Hepatocyte (in vitro differentiated cells): ENCODE data around the gene EFNA4. TPM values are rescaled to one million over a fixed set of nuclear protein-coding genes. Genes with fewer than 3 reads are reported as not detected.

Experiments
- DNase-seq: peaks from one replicate; pipeline ENCODE4 v3.0.0-alpha.2; 2016; ENCODE audit warnings: low spot score
- H2AFZ ChIP-seq: fragments of 200-600 bp; sonication (generic); 2 replicates; pipeline ENCODE4 v1.6.0; 2016; ENCODE audit warnings: antibody characterized with exemption, mild to moderate bottlenecking
- H3K27ac ChIP-seq: fragments of 200-600 bp; sonication (generic); 2 replicates; pipeline ENCODE4 v1.5.1; 2016; ENCODE audit warnings: mild to moderate bottlenecking
- H3K27me3 ChIP-seq: fragments of 200-600 bp; sonication (generic); 2 replicates; pipeline ENCODE4 v1.6.1; 2016
- H3K36me3 ChIP-seq: fragments of 200-600 bp; sonication (generic); replicated peaks from 2 replicates; pipeline ENCODE4 v1.5.1; 2016; ENCODE audit warnings: low read depth; ENCODE audit not compliant: insufficient read depth
- H3K4me1 ChIP-seq: fragments of 200-600 bp; sonication (generic); 2 replicates; pipeline ENCODE4 v1.5.1; 2016; ENCODE audit warnings: mild to moderate bottlenecking, moderate library complexity; ENCODE audit not compliant: insufficient read depth
- H3K4me2 ChIP-seq: fragments of 200-600 bp; sonication (generic); 2 replicates; pipeline ENCODE4 v1.6.0; 2016
- H3K4me3 ChIP-seq: fragments of 200-600 bp; sonication (generic); 2 replicates; pipeline ENCODE4 v1.5.1; 2016; ENCODE audit warnings: mild to moderate bottlenecking
- H3K79me2 ChIP-seq: fragments of 200-600 bp; sonication (generic); 2 replicates; pipeline ENCODE4 v1.6.0; 2017; ENCODE audit warnings: mild to moderate bottlenecking
- H3K9me2 ChIP-seq: fragments of 200-600 bp; sonication (generic); replicated peaks from 2 replicates; pipeline ENCODE4 v1.6.0; 2017; ENCODE audit warnings: mild to moderate bottlenecking; ENCODE audit not compliant: insufficient read depth
- H3K9me3 ChIP-seq: fragments of 200-600 bp; sonication (generic); 2 replicates; pipeline ENCODE4 v1.5.1; 2016; ENCODE audit warnings: low read depth, mild to moderate bottlenecking
- H4K20me1 ChIP-seq: fragments of 200-600 bp; sonication (generic); 2 replicates; pipeline ENCODE4 v1.6.0; 2016; ENCODE audit warnings: mild to moderate bottlenecking; ENCODE audit not compliant: insufficient read depth, poor library complexity, severe bottlenecking
- EZH2 ChIP-seq: fragments of 200-600 bp; sonication (generic); IDR thresholded peaks from 2 replicates; pipeline ENCODE4 v1.6.1; 2016; ENCODE audit warnings: antibody characterized with exemption, mild to moderate bottlenecking, borderline replicate concordance
- EZH2phosphoT487 ChIP-seq: fragments of 200-600 bp; sonication (generic); IDR thresholded peaks from one replicate; pipeline ENCODE4 v1.6.1; 2018; ENCODE audit warnings: antibody characterized with exemption, mild to moderate bottlenecking, low read depth, moderate library complexity; ENCODE audit not compliant: unreplicated experiment, severe bottlenecking
- WGBS: methylation state at CpG from one replicate; pipeline ENCODE4 v1.1.6; 2016; ENCODE audit warnings: low lambda C conversion rate; ENCODE audit errors: missing lambda C conversion rate; 5-methylcytosine and 5-hydroxymethylcytosine counted together
- polyA plus RNA-seq: library from polyadenylated mRNA; unstranded; fragments of >200 nt; fragmentation: Nextera tagmentation; extraction: Ambion mirVana; gene quantifications from 2 replicates; pipeline ENCODE4 v1.2.1, GENCODE V29; 2016
- total RNA-seq: library from RNA; depleted of rRNA; stranded (reverse); fragments of >200 nt; gene quantifications from 2 replicates; pipeline ENCODE4 v1.2.3, GENCODE V29; 2014
- TF ChIP-seq, protein P1 (sequence below): fragments of 200-600 bp; sonication (generic); IDR thresholded peaks from 2 replicates; pipeline ENCODE4 v1.5.1; 2016; ENCODE audit warnings: antibody characterized with exemption, mild to moderate bottlenecking; ENCODE audit not compliant: poor library complexity

EFNA4 gene
- total and polyA plus RNA-seq, 2 experiments from 2014 or later, result 18.1 to 20.5 TPM

DNA sequence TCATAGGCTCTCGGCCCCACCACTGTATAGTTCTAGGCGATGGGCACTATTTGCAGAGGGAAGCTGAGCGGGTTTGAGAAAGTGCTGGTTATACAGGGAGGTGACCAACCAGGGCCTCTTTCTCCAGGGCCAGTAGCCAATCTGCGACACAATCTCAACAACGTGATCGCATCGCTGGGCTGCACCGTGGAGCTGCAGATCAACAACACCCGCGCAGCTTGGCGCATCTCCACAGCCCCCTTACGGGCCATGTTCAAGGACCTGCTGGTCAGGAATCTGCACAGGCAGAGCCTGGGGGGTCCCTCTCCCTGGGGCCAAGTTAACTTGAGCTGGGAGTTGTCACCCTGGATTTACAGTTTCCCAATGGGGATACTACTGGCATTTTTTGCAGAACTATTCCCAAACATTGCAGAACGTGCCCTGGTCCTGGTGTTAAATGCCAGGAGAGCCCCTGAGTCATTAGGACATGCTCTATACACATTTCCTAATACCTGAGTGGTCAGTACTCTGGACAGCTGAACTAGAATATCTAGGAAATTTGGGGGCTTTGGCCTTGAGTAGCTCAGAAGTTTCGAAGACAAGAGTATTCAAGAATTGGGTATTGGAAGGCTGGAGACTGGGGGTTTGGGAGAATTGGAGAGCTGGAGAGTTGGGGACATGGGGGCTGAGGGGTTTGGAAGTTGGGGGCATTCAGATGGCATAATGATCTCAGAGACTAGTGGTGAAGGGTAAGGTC, 23.0 kb upstream of the EFNA4 start:
- no peak overlapping the region for H3K4me3 ChIP-seq
- no peaks in the 10 kb centered on the region for H3K9me2 ChIP-seq
- no peak for DNase-seq
- no peak overlapping the region for H2AFZ ChIP-seq
- H3K4me1 ChIP-seq, result peaks cover 5% of the 10 kb centered on the region
- no peaks in the 10 kb centered on the region for H3K27me3 ChIP-seq
- H4K20me1 ChIP-seq, result no peaks in the 10 kb centered on the region
- WGBS, result 92% methylated on average over 14 of the region's 14 CpGs
- no peaks in the 10 kb centered on the region for H3K36me3 ChIP-seq
- TF ChIP-seq, protein P1, sequence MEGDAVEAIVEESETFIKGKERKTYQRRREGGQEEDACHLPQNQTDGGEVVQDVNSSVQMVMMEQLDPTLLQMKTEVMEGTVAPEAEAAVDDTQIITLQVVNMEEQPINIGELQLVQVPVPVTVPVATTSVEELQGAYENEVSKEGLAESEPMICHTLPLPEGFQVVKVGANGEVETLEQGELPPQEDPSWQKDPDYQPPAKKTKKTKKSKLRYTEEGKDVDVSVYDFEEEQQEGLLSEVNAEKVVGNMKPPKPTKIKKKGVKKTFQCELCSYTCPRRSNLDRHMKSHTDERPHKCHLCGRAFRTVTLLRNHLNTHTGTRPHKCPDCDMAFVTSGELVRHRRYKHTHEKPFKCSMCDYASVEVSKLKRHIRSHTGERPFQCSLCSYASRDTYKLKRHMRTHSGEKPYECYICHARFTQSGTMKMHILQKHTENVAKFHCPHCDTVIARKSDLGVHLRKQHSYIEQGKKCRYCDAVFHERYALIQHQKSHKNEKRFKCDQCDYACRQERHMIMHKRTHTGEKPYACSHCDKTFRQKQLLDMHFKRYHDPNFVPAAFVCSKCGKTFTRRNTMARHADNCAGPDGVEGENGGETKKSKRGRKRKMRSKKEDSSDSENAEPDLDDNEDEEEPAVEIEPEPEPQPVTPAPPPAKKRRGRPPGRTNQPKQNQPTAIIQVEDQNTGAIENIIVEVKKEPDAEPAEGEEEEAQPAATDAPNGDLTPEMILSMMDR, result no peak
- TF ChIP-seq EZH2phosphoT487 (no peak), EZH2 (no peak)
- no peak overlapping the region for H3K27ac ChIP-seq
- no peak overlapping the region for H3K4me2 ChIP-seq
- no peaks in the 10 kb centered on the region for H3K9me3 ChIP-seq
- no peaks in the 10 kb centered on the region for H3K79me2 ChIP-seq

- Histone ChIP-seq H3K27ac (peak overlapping the region; percentile 26), H3K4me2 (no peak overlapping the region), H3K9me2 (no peaks in the 10 kb centered on the region), H3K36me3 (no peaks in the 10 kb centered on the region), H3K79me2 (no peaks in the 10 kb centered on the region), H2AFZ (no peak overlapping the region), H4K20me1 (no peaks in the 10 kb centered on the region), H3K27me3 (no peaks in the 10 kb centered on the region), H3K4me3 (no peak overlapping the region), H3K4me1 (peaks cover 5% of the 10 kb centered on the region), H3K9me3 (no peaks in the 10 kb centered on the region)
- DNase-seq, result no peak
- TF ChIP-seq EZH2phosphoT487, result no peak
- TF ChIP-seq, protein P1, result no peak
- no peak for TF ChIP-seq EZH2
- 98% methylated on average over 4 of the region's 5 CpGs for WGBS
Observed at GRCh38 chr1:155042789-155043188, 20.8 kb upstream of the EFNA4 start.

- H3K9me3 ChIP-seq, result no peaks in the 10 kb centered on the region
- no peaks in the 10 kb centered on the region for H3K36me3 ChIP-seq
- no peak overlapping the region for H3K4me2 ChIP-seq
- no peaks in the 10 kb centered on the region for H4K20me1 ChIP-seq
- H3K79me2 ChIP-seq, result no peaks in the 10 kb centered on the region
- H3K4me3 ChIP-seq, result no peak overlapping the region
- no peak for TF ChIP-seq EZH2phosphoT487
- TF ChIP-seq, protein P1, result no peak
- H3K27me3 ChIP-seq, result no peaks in the 10 kb centered on the region
- WGBS, result 70% methylated on average over 12 of the region's 12 CpGs
- peaks cover 5% of the 10 kb centered on the region for H3K4me1 ChIP-seq
- DNase-seq, result peak; percentile 43
- H2AFZ ChIP-seq, result no peak overlapping the region
- no peaks in the 10 kb centered on the region for H3K9me2 ChIP-seq
- H3K27ac ChIP-seq, result peak overlapping the region; percentile 26
Observed at GRCh38 chr1:155043301-155043702, 20.2 kb upstream of the EFNA4 start.
